ENCODE measurements around the gene SDHB.

DNA sequence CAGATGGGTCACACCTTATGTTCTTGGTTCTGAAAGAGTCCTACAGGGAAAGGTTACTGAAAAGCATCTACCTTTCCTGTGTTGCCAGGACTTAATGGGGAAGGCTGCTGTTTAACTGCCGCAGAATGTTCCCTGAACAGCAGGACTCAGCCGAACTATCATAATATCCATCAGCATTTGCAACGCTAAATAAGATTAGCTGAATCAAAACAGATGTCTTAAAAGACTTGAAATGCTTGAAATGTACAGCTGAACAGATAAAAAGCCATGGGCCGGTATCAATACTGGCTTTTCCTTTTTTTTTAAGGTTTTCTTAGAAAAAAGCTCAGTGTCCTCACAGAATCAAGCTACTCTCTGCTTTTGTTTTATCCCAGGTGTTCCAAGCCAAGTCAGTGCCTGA, 22.4 kb downstream of the SDHB start:
- TF ChIP-seq CTCF (IDR thresholded peaks at IDR 0.05): no peak
- no peak for TF ChIP-seq EZH2 (IDR thresholded peaks at IDR 0.05; ENCODE audit: borderline replicate concordance, insufficient read depth, low read depth, low read length, poor library complexity, severe bottlenecking)

Measured in B cell (primary cell).